Liver (tissue), 9 donors: ENCODE data around the gene TMEM63C. TPM values are rescaled to one million over a fixed set of nuclear protein-coding genes. Genes with fewer than 3 reads are reported as not detected.

Experiments used
- DNase-seq: peaks from one replicate; pipeline ENCODE4 v3.0.0-alpha.2; 2017; ENCODE audit warnings: low spot score
- H3K27ac ChIP-seq, 2 donors: one replicate each; pipeline ENCODE4 v1.7.0; 2013; ENCODE audit warnings: inconsistent platforms in 2 of 2, low read length in 2 of 2, control low read depth in 1 of 2, low read depth in 1 of 2, mild to moderate bottlenecking in 1 of 2
- H3K27me3 ChIP-seq, 4 donors: one replicate each; pipeline versions ENCODE4 v1.6.1 to v1.7.0; 2013; ENCODE audit warnings: low read length in 3 of 4, inconsistent platforms in 1 of 4, mild to moderate bottlenecking in 1 of 4, moderate library complexity in 1 of 4; ENCODE audit not compliant: control insufficient read depth in 4 of 4, insufficient read depth in 4 of 4
- H3K36me3 ChIP-seq, 4 donors: one replicate each; pipeline versions ENCODE4 v1.6.1 to v1.7.0; 2013; ENCODE audit warnings: low read length in 3 of 4, mild to moderate bottlenecking in 3 of 4, low read depth in 1 of 4, moderate library complexity in 1 of 4; ENCODE audit not compliant: control insufficient read depth in 4 of 4, insufficient read depth in 3 of 4
- H3K4me1 ChIP-seq, 4 donors: one replicate each; pipeline versions ENCODE4 v1.6.1 to v1.7.0; 2013; ENCODE audit warnings: low read length in 3 of 4, mild to moderate bottlenecking in 3 of 4, moderate library complexity in 1 of 4; ENCODE audit not compliant: control insufficient read depth in 4 of 4, insufficient read depth in 4 of 4
- H3K4me3 ChIP-seq, 3 donors: one replicate each; pipeline versions ENCODE4 v1.6.1 to v1.7.0; 2013; ENCODE audit warnings: low read length in 3 of 3, control low read depth in 1 of 3, low read depth in 1 of 3, mild to moderate bottlenecking in 1 of 3
- H3K9ac ChIP-seq, 2 donors: one replicate each; pipeline ENCODE4 v1.7.0; 2013; ENCODE audit warnings: low read length in 2 of 2, mild to moderate bottlenecking in 2 of 2, moderate library complexity in 2 of 2, control low read depth in 1 of 2, low read depth in 1 of 2
- H3K9me3 ChIP-seq, 4 donors: one replicate each; pipeline versions ENCODE4 v1.6.1 to v1.7.0; 2013; ENCODE audit warnings: low read length in 3 of 4; ENCODE audit not compliant: control insufficient read depth in 4 of 4
- EGR1 ChIP-seq, 2 donors: IDR thresholded peaks; 2 replicates each; pipeline ENCODE4 v1.6.1; 2016 to 2018; ENCODE audit warnings: antibody characterized with exemption in 2 of 2, low read depth in 2 of 2
- FOXA1 ChIP-seq: IDR thresholded peaks from 2 replicates; pipeline ENCODE4 v1.6.1; 2016; ENCODE audit warnings: antibody characterized with exemption
- GABPA ChIP-seq, 2 donors: IDR thresholded peaks in 1 of 2; conservative IDR thresholded peaks in 1 of 2; 2 replicates each; pipeline ENCODE4 v1.6.1; 2016; ENCODE audit warnings: antibody characterized with exemption in 2 of 2, mild to moderate bottlenecking in 1 of 2, moderate library complexity in 1 of 2
- HNF4A ChIP-seq, 2 donors: conservative IDR thresholded peaks; 2 replicates each; pipeline ENCODE4 v1.6.1; 2016; ENCODE audit warnings: antibody characterized with exemption in 2 of 2, mild to moderate bottlenecking in 2 of 2
- HNF4G ChIP-seq: IDR thresholded peaks from 2 replicates; pipeline ENCODE4 v1.6.1; 2016; ENCODE audit warnings: antibody characterized with exemption
- JUND ChIP-seq, 2 donors: IDR thresholded peaks; 2 replicates each; pipeline ENCODE4 v1.6.1; 2016; ENCODE audit warnings: antibody characterized with exemption in 2 of 2
- RXRA ChIP-seq, 2 donors: IDR thresholded peaks; 2 replicates each; pipeline ENCODE4 v1.6.1; 2017 to 2018; ENCODE audit warnings: antibody characterized with exemption in 2 of 2, mild to moderate bottlenecking in 1 of 2
- SP1 ChIP-seq: IDR thresholded peaks from 2 replicates; pipeline ENCODE4 v1.6.1; 2018; ENCODE audit warnings: antibody characterized with exemption, mild to moderate bottlenecking
- YY1 ChIP-seq: IDR thresholded peaks from 2 replicates; pipeline ENCODE4 v1.6.1; 2016; ENCODE audit warnings: antibody characterized with exemption, mild to moderate bottlenecking
- WGBS: extraction: QIAGEN DNeasy Blood & Tissue Kit; methylation state at CpG from one replicate; pipeline ENCODE4 v1.1.7; 2013; 5-methylcytosine and 5-hydroxymethylcytosine counted together
- polyA plus RNA-seq, 2 donors: library from polyadenylated mRNA; stranded (reverse) in 1 of 2; unstranded in 1 of 2; fragments of 200-250 nt in 1 of 2; fragments of >200 nt in 1 of 2; fragmentation: Nextera tagmentation in 1 of 2; extraction: Ambion mirVana in 1 of 2; gene quantifications; one replicate each; pipeline versions ENCODE4 v1.2.1 to v1.2.3, GENCODE V29; 2013 to 2015
- total RNA-seq, 2 donors: library from RNA; depleted of rRNA; stranded (reverse); fragments of >200 nt; gene quantifications; one replicate each; pipeline ENCODE4 v1.2.3, GENCODE V29; 2014
- TF ChIP-seq, protein P1 (sequence below): fragments of 150-350 bp; IDR thresholded peaks from 2 replicates; pipeline ENCODE4 v1.5.1; 2017; ENCODE audit warnings: improper control_type of control experiment, low read depth, low read length; ENCODE audit not compliant: missing input control
- TF ChIP-seq, protein P2 (sequence below): IDR thresholded peaks from 2 replicates; pipeline ENCODE4 v1.6.1; 2016; ENCODE audit warnings: antibody characterized with exemption
- TF ChIP-seq, protein P3 (sequence below): IDR thresholded peaks from 2 replicates; pipeline ENCODE4 v1.6.1; 2016; ENCODE audit warnings: antibody characterized with exemption
- donor health status: healthy.
- donor health status: healthy.
- donor health status: healthy.
- donor health status: healthy.
- donor health status: healthy.

The TMEM63C gene
- total and polyA plus RNA-seq, 4 donors = 0.13 to 1.6 (median 0.25) TPM; not detected in 1

DNA sequence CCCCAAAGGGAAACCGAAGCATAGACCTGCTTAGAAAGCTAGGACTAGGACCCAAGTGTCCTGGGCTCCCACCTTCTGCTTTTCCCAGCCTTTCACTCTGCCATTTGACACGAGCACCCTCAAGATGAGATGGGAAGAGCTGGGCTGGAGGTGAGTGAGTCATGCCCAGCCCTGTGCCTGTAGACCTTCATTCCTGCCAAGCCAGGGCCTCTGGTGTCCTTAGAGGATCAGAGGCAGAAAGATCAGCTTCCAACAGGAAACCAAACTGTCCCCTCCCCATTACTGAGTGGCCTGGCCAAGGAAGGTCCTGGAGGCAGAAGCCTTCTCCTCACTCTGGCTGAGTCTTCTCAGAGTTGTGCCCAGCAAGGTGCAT is 3.5 kb downstream of the TMEM63C start (continued):
- TF ChIP-seq, protein P1, sequence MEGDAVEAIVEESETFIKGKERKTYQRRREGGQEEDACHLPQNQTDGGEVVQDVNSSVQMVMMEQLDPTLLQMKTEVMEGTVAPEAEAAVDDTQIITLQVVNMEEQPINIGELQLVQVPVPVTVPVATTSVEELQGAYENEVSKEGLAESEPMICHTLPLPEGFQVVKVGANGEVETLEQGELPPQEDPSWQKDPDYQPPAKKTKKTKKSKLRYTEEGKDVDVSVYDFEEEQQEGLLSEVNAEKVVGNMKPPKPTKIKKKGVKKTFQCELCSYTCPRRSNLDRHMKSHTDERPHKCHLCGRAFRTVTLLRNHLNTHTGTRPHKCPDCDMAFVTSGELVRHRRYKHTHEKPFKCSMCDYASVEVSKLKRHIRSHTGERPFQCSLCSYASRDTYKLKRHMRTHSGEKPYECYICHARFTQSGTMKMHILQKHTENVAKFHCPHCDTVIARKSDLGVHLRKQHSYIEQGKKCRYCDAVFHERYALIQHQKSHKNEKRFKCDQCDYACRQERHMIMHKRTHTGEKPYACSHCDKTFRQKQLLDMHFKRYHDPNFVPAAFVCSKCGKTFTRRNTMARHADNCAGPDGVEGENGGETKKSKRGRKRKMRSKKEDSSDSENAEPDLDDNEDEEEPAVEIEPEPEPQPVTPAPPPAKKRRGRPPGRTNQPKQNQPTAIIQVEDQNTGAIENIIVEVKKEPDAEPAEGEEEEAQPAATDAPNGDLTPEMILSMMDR = no peak
- TF ChIP-seq FOXA1 (no peak), HNF4A (conservative IDR thresholded peaks at IDR 0.05) (no peak), HNF4G (no peak), EGR1 (IDR thresholded peaks at IDR 0.05; ENCODE audit: low read depth in 2 of 2) (no peak), GABPA (IDR thresholded peaks at IDR 0.05 in 1 of 2, conservative IDR thresholded peaks at IDR 0.05 in 1 of 2) (no peak), JUND (IDR thresholded peaks at IDR 0.05) (no peak), RXRA (IDR thresholded peaks at IDR 0.05) (no peak)

DNA sequence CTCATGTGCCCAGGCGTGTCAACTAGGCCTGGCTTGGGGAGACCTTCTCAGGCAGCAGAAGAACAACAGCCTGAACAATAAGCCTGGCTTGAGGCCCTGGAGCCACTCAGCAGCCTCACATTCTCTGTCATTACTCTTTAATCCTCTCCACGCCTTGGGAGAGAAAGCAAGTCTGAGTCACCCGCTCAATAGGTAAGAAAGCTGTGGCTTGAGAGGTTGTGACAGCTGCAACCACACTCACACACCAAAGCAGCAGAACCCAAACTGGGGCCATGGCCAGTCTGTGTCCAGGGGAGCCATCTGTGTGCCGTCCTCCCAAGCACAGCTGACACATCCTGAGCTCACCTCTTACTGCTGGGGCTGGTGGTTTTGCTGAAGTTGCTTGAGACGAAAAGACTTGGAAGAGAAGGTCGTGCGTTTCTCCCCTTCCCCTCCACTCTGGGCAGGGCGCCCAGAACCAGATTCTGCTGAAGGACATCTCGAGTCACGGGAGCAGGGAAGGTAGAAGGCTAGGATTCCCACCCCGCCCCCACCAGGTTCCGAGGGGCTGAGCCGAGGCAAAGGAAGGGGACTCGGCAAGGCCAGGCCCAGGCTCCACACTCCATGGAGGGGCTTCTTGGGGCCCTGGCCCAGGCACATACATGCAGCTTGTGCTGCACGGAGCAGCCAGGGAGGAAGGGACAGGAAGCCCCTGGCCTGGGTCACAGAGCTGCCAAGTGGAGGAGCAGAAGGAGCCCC is 5.5 kb downstream of the TMEM63C start:
- peaks cover 0 to 3% (median 1%) of the 10 kb centered on the region in 4 donors for H3K27me3 ChIP-seq
- H3K27ac ChIP-seq = no peak overlapping the region
- no peak overlapping the region for H3K9ac ChIP-seq
- peaks cover 2 to 4% (median 3%) of the 10 kb centered on the region in 4 donors for H3K4me1 ChIP-seq
- TF ChIP-seq, protein P1 = no peak
- TF ChIP-seq YY1 (no peak), GABPA (IDR thresholded peaks at IDR 0.05 in 1 of 2, conservative IDR thresholded peaks at IDR 0.05 in 1 of 2) (no peak), SP1 (no peak), HNF4G (no peak), HNF4A (conservative IDR thresholded peaks at IDR 0.05) (no peak)
- TF ChIP-seq, protein P2, sequence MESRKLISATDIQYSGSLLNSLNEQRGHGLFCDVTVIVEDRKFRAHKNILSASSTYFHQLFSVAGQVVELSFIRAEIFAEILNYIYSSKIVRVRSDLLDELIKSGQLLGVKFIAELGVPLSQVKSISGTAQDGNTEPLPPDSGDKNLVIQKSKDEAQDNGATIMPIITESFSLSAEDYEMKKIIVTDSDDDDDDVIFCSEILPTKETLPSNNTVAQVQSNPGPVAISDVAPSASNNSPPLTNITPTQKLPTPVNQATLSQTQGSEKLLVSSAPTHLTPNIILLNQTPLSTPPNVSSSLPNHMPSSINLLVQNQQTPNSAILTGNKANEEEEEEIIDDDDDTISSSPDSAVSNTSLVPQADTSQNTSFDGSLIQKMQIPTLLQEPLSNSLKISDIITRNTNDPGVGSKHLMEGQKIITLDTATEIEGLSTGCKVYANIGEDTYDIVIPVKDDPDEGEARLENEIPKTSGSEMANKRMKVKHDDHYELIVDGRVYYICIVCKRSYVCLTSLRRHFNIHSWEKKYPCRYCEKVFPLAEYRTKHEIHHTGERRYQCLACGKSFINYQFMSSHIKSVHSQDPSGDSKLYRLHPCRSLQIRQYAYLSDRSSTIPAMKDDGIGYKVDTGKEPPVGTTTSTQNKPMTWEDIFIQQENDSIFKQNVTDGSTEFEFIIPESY = no peak
- no peak for DNase-seq
- 73% methylated on average over 15 of the region's 15 CpGs for WGBS
- no peak overlapping the region for H3K4me3 ChIP-seq
- no peaks in the 10 kb centered on the region for H3K36me3 ChIP-seq
- no peaks in the 10 kb centered on the region for H3K9me3 ChIP-seq

DNA sequence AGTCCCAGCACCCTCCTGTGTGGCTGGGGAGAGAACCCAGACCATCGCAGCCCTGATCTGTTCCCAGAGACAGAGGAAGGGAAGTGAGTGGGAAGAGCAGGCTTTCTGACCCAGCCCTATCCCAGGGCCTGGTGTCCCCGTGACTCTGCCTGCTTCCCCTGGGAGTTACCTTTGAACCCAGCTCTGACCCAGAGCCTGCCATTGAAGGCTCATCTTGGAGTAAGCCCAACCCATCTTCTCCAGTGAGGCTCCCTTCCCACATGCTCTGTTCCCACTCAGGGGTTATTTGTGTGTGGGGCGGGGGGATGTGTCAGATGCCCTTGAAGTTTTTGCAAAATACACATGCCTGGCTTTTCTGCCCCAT is 6.0 kb downstream of the TMEM63C start:
- 60% methylated on average over 3 of the region's 3 CpGs for WGBS
- TF ChIP-seq, protein P3, sequence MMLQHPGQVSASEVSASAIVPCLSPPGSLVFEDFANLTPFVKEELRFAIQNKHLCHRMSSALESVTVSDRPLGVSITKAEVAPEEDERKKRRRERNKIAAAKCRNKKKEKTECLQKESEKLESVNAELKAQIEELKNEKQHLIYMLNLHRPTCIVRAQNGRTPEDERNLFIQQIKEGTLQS = no peak
- TF ChIP-seq YY1 (no peak), EGR1 (IDR thresholded peaks at IDR 0.05; ENCODE audit: low read depth in 2 of 2) (no peak), HNF4A (conservative IDR thresholded peaks at IDR 0.05) (no peak), SP1 (no peak), RXRA (IDR thresholded peaks at IDR 0.05) (no peak), JUND (IDR thresholded peaks at IDR 0.05) (no peak), HNF4G (no peak)
- TF ChIP-seq, protein P1 = no peak
- no peak for DNase-seq

More for the DNA sequence above, 6.0 kb downstream of the TMEM63C start:
- Histone ChIP-seq H3K4me1 (no peaks in the 10 kb centered on the region), H3K36me3 (no peaks in the 10 kb centered on the region), H3K9me3 (no peaks in the 10 kb centered on the region), H3K27me3 (peaks cover 0 to 3% (median 0%) of the 10 kb centered on the region in 4 donors), H3K27ac (no peak overlapping the region), H3K9ac (no peak overlapping the region), H3K4me3 (no peak overlapping the region)
